ENCODE measurements around the gene STRC. TPM values are rescaled to one million over a fixed set of nuclear protein-coding genes. Genes with fewer than 3 reads are reported as not detected.

Gene STRC
- polyA plus RNA-seq, 1 donor from 2014 or later = 2.4 TPM

GRCh38 chr15:43552986-43553385 lies 65.6 kb downstream of the STRC start:
- no peaks in the 10 kb centered on the region for H4K20me1 ChIP-seq (ENCODE audit: insufficient read depth)
- H3K4me2 ChIP-seq (ENCODE audit: low read length) = no peak overlapping the region
- no peak overlapping the region for H3K27ac ChIP-seq (ENCODE audit: low read length)
- H3F3A ChIP-seq (ENCODE audit: insufficient read depth, low read length, poor library complexity, severe bottlenecking) = no peaks in the 10 kb centered on the region
- H3K9ac ChIP-seq (ENCODE audit: low read length) = no peak overlapping the region
- H3K9me3 ChIP-seq (ENCODE audit: low read length) = no peaks in the 10 kb centered on the region
- no peaks in the 10 kb centered on the region for H3K9me2 ChIP-seq (ENCODE audit: insufficient read depth, low read length)
- no peaks in the 10 kb centered on the region for H3K36me3 ChIP-seq (ENCODE audit: insufficient read depth, low read length)
- no peak overlapping the region for H3K4me3 ChIP-seq (ENCODE audit: low read length)
- no peaks in the 10 kb centered on the region for H3K79me2 ChIP-seq (replicated peaks; ENCODE audit: insufficient read depth, low read length)
- no peaks in the 10 kb centered on the region for H3K27me3 ChIP-seq (ENCODE audit: insufficient read depth, low read depth, low read length)
- no peak overlapping the region for H2AFZ ChIP-seq (ENCODE audit: low read depth, low read length)
- TF ChIP-seq RAD21 (conservative IDR thresholded peaks at IDR 0.05) (no peak), SMC3 (conservative IDR thresholded peaks at IDR 0.05; ENCODE audit: poor library complexity) (no peak), POLR2AphosphoS5 (IDR thresholded peaks at IDR 0.05) (no peak), CTCF (IDR thresholded peaks at IDR 0.05; ENCODE audit: poor library complexity, severe bottlenecking) (no peak), TAF1 (IDR thresholded peaks at IDR 0.05; ENCODE audit: low read depth) (no peak), MXI1 (conservative IDR thresholded peaks at IDR 0.05; ENCODE audit: poor library complexity, severe bottlenecking) (no peak), EZH2 (IDR thresholded peaks at IDR 0.05; ENCODE audit: borderline replicate concordance, insufficient read depth, low read length, poor library complexity, severe bottlenecking) (no peak), REST (IDR thresholded peaks at IDR 0.05; ENCODE audit: borderline replicate concordance) (no peak), EP300 (conservative IDR thresholded peaks at IDR 0.05; ENCODE audit: poor library complexity, severe bottlenecking) (no peak)

GRCh38 chr15:43552256-43552655 lies 66.3 kb downstream of the STRC start:
- Histone ChIP-seq H3K9ac (ENCODE audit: low read length) (no peak overlapping the region), H3K4me3 (ENCODE audit: low read length) (no peak overlapping the region), H2AFZ (ENCODE audit: low read depth, low read length) (no peak overlapping the region), H3K9me3 (ENCODE audit: low read length) (peaks cover 5% of the 10 kb centered on the region), H3K4me2 (ENCODE audit: low read length) (no peak overlapping the region), H3K79me2 (replicated peaks; ENCODE audit: insufficient read depth, low read length) (no peaks in the 10 kb centered on the region), H3K27ac (ENCODE audit: low read length) (no peak overlapping the region), H3K27me3 (ENCODE audit: insufficient read depth, low read depth, low read length) (no peaks in the 10 kb centered on the region), H3K36me3 (ENCODE audit: insufficient read depth, low read length) (no peaks in the 10 kb centered on the region), H4K20me1 (ENCODE audit: insufficient read depth) (no peaks in the 10 kb centered on the region), H3F3A (ENCODE audit: insufficient read depth, low read length, poor library complexity, severe bottlenecking) (no peaks in the 10 kb centered on the region), H3K9me2 (ENCODE audit: insufficient read depth, low read length) (no peaks in the 10 kb centered on the region)
- TF ChIP-seq REST (IDR thresholded peaks at IDR 0.05; ENCODE audit: borderline replicate concordance) (no peak), POLR2AphosphoS5 (IDR thresholded peaks at IDR 0.05) (no peak), RAD21 (conservative IDR thresholded peaks at IDR 0.05) (no peak), TAF1 (IDR thresholded peaks at IDR 0.05; ENCODE audit: low read depth) (no peak), MXI1 (conservative IDR thresholded peaks at IDR 0.05; ENCODE audit: poor library complexity, severe bottlenecking) (no peak), CTCF (IDR thresholded peaks at IDR 0.05; ENCODE audit: poor library complexity, severe bottlenecking) (no peak), EP300 (conservative IDR thresholded peaks at IDR 0.05; ENCODE audit: poor library complexity, severe bottlenecking) (no peak), EZH2 (IDR thresholded peaks at IDR 0.05; ENCODE audit: borderline replicate concordance, insufficient read depth, low read length, poor library complexity, severe bottlenecking) (no peak), SMC3 (conservative IDR thresholded peaks at IDR 0.05; ENCODE audit: poor library complexity) (no peak)

Measured in neural cell (in vitro differentiated cells).